ENCODE data around the gene DDR2.

DDR2 gene

DNA sequence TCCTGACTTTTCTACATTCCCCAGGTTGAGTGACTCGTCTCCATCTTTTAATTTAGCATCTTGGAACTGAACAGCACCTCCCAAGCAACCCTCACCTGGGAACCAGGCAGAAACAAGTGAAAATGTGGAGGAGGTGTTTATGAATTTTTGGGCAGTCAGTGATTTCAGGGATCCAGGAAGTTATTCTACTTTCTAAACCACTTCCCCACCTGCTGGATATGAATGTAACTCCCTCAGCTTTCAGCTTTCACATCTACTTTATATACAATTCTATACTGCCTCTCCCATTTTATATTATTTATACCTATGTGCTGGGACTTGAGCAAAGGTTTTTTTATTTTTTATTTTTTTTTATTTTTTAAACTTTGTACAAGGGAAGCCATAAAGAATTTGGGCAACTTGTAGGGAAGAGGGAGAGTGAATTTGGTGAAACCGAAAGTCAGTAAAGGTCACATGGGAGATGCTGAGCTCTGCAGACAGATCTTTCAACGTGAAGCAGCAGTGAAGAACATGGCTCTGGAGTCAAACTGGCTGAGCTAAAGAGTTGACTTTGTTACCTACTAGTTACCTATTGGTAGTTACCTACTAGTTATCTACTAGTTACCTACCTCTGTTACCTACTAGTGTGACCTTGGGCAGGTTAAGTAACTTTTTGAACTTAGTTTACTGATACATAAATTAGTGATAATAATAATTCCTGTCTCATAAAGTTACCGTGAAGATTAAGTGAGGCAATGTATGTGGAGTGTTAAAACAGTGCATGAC is 45.5 kb downstream of the DDR2 start:
- TF ChIP-seq HDGF (IDR thresholded peaks at IDR 0.05; ENCODE audit: borderline replicate concordance) = no peak
- TF ChIP-seq SUZ12 (IDR thresholded peaks at IDR 0.05) = no peak
- ChIA-PET POLR2A (no interaction called here), CTCF (no interaction called here)
- no peak for DNase-seq (ENCODE audit: extremely low spot score)

DNA sequence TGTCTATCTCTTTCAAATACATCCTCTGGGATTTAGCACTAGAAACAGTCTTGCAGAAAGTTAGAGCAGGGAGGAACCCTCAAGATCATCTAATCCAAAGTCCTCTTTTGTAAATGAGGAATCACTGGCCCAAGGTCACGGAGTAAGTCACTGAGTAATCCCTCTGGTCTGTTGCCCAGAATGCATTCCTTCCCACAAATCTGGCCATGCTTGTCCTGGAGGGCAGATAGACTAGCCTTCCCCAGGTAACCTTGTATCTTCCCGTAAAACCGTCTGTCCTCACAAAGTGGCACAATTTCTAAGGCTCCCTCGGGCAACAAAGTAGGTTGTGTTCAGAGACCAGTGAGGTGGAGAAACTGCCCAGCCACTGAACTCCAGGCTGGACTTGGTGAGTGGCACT is 46.2 kb downstream of the DDR2 start:
- no peak for DNase-seq (ENCODE audit: extremely low spot score)
- POLR2A ChIA-PET = no interaction called here
- CTCF ChIA-PET = no interaction called here
- TF ChIP-seq HDGF (IDR thresholded peaks at IDR 0.05; ENCODE audit: borderline replicate concordance) (no peak), CTBP1 (IDR thresholded peaks at IDR 0.05; ENCODE audit: borderline replicate concordance) (no peak), FOXM1 (IDR thresholded peaks at IDR 0.05; ENCODE audit: borderline replicate concordance) (no peak), FOXK2 (IDR thresholded peaks at IDR 0.05) (no peak), TARDBP (IDR thresholded peaks at IDR 0.05) (no peak), NFRKB (IDR thresholded peaks at IDR 0.05) (no peak)

- no peak for TF ChIP-seq CTBP1 (IDR thresholded peaks at IDR 0.05; ENCODE audit: borderline replicate concordance)
- no peak for TF ChIP-seq FOXA1 (IDR thresholded peaks at IDR 0.05)
- TF ChIP-seq BHLHE40 (IDR thresholded peaks at IDR 0.05; ENCODE audit: borderline replicate concordance) = no peak
- TF ChIP-seq L3MBTL2 (conservative IDR thresholded peaks at IDR 0.05) = no peak
- TF ChIP-seq SP1 (IDR thresholded peaks at IDR 0.05) = no peak
- no peak for TF ChIP-seq LEF1 (IDR thresholded peaks at IDR 0.05; ENCODE audit: borderline replicate concordance)
- TF ChIP-seq FOXM1 (IDR thresholded peaks at IDR 0.05; ENCODE audit: borderline replicate concordance) = no peak
- TF ChIP-seq SUZ12 (IDR thresholded peaks at IDR 0.05) = no peak
- no peak for TF ChIP-seq NFRKB (IDR thresholded peaks at IDR 0.05)
- no peak for TF ChIP-seq HDGF (IDR thresholded peaks at IDR 0.05; ENCODE audit: borderline replicate concordance)
- TF ChIP-seq, protein P1, sequence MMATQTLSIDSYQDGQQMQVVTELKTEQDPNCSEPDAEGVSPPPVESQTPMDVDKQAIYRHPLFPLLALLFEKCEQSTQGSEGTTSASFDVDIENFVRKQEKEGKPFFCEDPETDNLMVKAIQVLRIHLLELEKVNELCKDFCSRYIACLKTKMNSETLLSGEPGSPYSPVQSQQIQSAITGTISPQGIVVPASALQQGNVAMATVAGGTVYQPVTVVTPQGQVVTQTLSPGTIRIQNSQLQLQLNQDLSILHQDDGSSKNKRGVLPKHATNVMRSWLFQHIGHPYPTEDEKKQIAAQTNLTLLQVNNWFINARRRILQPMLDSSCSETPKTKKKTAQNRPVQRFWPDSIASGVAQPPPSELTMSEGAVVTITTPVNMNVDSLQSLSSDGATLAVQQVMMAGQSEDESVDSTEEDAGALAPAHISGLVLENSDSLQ (IDR thresholded peaks at IDR 0.05) = no peak
- TF ChIP-seq TARDBP (IDR thresholded peaks at IDR 0.05) = no peak
- TF ChIP-seq ELF4 (IDR thresholded peaks at IDR 0.05) = no peak
- no peak for TF ChIP-seq ZNF384 (IDR thresholded peaks at IDR 0.05)
- POLR2A ChIA-PET = no interaction called here
- CTCF ChIA-PET = no interaction called here
- no peak for DNase-seq (ENCODE audit: extremely low spot score)
Observed at GRCh38 chr1:162679298-162679697, 47.0 kb downstream of the DDR2 start.

DNA sequence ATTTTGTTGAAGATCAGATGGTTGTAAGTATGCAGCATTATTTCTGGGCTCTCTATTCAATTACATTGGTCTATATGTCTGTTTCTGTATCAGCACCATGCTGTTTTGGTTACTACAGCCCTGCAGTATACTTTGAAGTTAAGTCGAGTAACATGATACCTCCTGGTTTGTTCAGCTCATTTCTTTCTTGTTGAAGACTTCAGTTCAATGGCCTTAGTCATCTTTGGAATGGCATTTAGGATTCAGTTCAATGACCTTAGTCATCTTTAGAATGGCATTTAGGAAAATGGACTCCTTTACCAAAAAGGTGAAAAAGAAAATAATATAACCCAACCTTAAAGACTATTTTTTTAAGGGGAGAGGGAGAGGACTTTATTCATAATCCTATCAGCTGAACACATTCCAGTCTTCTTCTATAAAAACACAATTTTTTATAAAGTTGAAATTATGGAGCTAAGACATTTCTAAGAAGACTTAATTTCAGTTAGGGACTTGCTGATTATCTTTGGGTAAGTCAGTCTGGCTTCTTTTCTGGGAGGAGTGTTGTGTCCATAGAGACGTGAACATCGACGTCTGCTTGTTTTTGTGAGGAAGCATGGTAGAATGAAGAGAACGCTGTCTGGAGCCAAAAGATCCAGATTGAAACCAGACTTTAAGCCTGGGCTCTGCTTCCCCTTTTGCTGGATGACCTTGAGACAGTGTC is 48.3 kb downstream of the DDR2 start:
- ChIA-PET POLR2A (no interaction called here), CTCF (no interaction called here)
- DNase-seq (ENCODE audit: extremely low spot score) = no peak
- TF ChIP-seq, protein P1 (IDR thresholded peaks at IDR 0.05) = no peak
- no peak for TF ChIP-seq TARDBP (IDR thresholded peaks at IDR 0.05)
- no peak for TF ChIP-seq FOXM1 (IDR thresholded peaks at IDR 0.05; ENCODE audit: borderline replicate concordance)
- no peak for TF ChIP-seq SUZ12 (IDR thresholded peaks at IDR 0.05)
- TF ChIP-seq HDGF (IDR thresholded peaks at IDR 0.05; ENCODE audit: borderline replicate concordance) = no peak
- no peak for TF ChIP-seq LEF1 (IDR thresholded peaks at IDR 0.05; ENCODE audit: borderline replicate concordance)

GRCh38 chr1:162681122-162681436 is 48.8 kb downstream of the DDR2 start:
- ChIA-PET POLR2A (no interaction called here), CTCF (no interaction called here)
- TF ChIP-seq SP1 (IDR thresholded peaks at IDR 0.05) = no peak
- TF ChIP-seq ZNF384 (IDR thresholded peaks at IDR 0.05) = no peak
- TF ChIP-seq SUZ12 (IDR thresholded peaks at IDR 0.05) = no peak
- TF ChIP-seq LEF1 (IDR thresholded peaks at IDR 0.05; ENCODE audit: borderline replicate concordance) = no peak
- no peak for DNase-seq (ENCODE audit: extremely low spot score)

DNA sequence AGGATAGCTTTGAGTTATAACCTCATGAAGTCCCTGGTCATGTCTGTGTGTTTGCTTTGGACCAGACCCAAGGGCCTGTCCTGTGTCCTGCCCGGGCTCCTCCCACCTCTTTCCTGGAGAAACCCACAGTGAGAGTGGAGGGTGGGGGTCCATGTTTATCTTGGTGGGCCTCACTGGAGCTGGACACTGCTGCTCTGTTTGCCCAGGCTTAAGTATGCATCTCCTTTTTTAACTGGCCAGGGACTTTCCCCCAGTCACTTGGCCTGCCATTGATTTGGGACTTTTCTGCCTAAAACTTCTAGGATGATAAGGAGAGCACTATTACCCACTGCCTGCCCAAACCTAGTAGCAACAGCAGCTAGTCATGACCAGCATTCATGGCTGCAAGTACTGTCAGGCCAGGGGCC is 49.8 kb downstream of the DDR2 start:
- POLR2A ChIA-PET = no interaction called here
- DNase-seq (ENCODE audit: extremely low spot score) = no peak
- CTCF ChIA-PET = no interaction called here
- TF ChIP-seq SP1 (IDR thresholded peaks at IDR 0.05) (no peak), BHLHE40 (IDR thresholded peaks at IDR 0.05; ENCODE audit: borderline replicate concordance) (no peak), HDGF (IDR thresholded peaks at IDR 0.05; ENCODE audit: borderline replicate concordance) (no peak), ZNF384 (IDR thresholded peaks at IDR 0.05) (no peak), FOXA1 (IDR thresholded peaks at IDR 0.05) (no peak), CTBP1 (IDR thresholded peaks at IDR 0.05; ENCODE audit: borderline replicate concordance) (no peak), ELF4 (IDR thresholded peaks at IDR 0.05) (no peak), FOXK2 (IDR thresholded peaks at IDR 0.05) (no peak), TARDBP (IDR thresholded peaks at IDR 0.05) (no peak), L3MBTL2 (conservative IDR thresholded peaks at IDR 0.05) (no peak), ARNT (IDR thresholded peaks at IDR 0.05) (no peak), NFRKB (IDR thresholded peaks at IDR 0.05) (no peak), LEF1 (IDR thresholded peaks at IDR 0.05; ENCODE audit: borderline replicate concordance) (no peak), FOXM1 (IDR thresholded peaks at IDR 0.05; ENCODE audit: borderline replicate concordance) (no peak), SUZ12 (IDR thresholded peaks at IDR 0.05) (no peak)
- TF ChIP-seq, protein P1 (IDR thresholded peaks at IDR 0.05) = no peak

Measured in HEK293T (cell line).